Endothelial cell of umbilical vein (primary cell): Measurements from ENCODE around the gene JPT2.

Source experiments
- EZH2 ChIP-seq: IDR thresholded peaks from 2 replicates; pipeline ENCODE4 v1.6.1; 2012; ENCODE audit warnings: borderline replicate concordance, low read depth, mild to moderate bottlenecking, moderate library complexity, low read length, inconsistent platforms; ENCODE audit not compliant: severe bottlenecking
- POLR2AphosphoS5 ChIP-seq: IDR thresholded peaks from 2 replicates; pipeline ENCODE4 v1.6.1; 2012; ENCODE audit warnings: low read depth, mild to moderate bottlenecking, control low read depth, low read length, moderate library complexity; ENCODE audit not compliant: insufficient read depth
- TF ChIP-seq, protein P1 (sequence below), 2 donors: IDR thresholded peaks; 1 replicate in 1 of 2; 2 replicates in 1 of 2; pipeline ENCODE4 v1.5.1; 2011; ENCODE audit warnings: low read length in 2 of 2, mild to moderate bottlenecking in 2 of 2, moderate library complexity in 2 of 2, control low read depth in 1 of 2, inconsistent platforms in 1 of 2, low read depth in 1 of 2; ENCODE audit not compliant: insufficient read depth in 1 of 2; ENCODE audit errors: extremely low read depth in 1 of 2

DNA sequence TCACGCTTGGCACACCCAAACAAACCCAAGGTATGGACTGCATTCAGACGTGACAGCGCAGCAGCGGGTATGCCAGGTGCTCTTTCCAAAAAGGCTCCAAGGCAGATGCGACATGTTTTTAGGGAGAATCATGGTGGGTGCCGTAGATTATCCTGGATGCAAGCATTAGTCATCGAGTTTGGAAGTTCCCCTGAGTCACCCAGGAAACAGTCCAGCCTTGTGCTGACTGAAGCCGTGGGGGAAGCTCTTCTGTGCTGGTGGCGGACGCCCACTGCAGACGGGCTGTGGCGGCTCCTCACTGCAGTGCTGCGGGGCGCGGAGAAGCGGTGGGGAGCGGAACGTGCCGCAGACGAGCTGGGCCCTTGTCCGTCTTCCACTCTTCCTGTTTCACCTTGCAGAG lies 13.9 kb downstream of the JPT2 start:
- no peak for TF ChIP-seq EZH2
- TF ChIP-seq POLR2AphosphoS5: no peak
- TF ChIP-seq, protein P1, sequence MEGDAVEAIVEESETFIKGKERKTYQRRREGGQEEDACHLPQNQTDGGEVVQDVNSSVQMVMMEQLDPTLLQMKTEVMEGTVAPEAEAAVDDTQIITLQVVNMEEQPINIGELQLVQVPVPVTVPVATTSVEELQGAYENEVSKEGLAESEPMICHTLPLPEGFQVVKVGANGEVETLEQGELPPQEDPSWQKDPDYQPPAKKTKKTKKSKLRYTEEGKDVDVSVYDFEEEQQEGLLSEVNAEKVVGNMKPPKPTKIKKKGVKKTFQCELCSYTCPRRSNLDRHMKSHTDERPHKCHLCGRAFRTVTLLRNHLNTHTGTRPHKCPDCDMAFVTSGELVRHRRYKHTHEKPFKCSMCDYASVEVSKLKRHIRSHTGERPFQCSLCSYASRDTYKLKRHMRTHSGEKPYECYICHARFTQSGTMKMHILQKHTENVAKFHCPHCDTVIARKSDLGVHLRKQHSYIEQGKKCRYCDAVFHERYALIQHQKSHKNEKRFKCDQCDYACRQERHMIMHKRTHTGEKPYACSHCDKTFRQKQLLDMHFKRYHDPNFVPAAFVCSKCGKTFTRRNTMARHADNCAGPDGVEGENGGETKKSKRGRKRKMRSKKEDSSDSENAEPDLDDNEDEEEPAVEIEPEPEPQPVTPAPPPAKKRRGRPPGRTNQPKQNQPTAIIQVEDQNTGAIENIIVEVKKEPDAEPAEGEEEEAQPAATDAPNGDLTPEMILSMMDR (IDR thresholded peaks at IDR 0.05; ENCODE audit: extremely low read depth in 1 of 2, insufficient read depth in 1 of 2, low read depth in 1 of 2, low read length in 2 of 2): no peak
